Endothelial cell of umbilical vein (primary cell): ENCODE results near the gene COLGALT1. TPM values are rescaled to one million over a fixed set of nuclear protein-coding genes. Genes with fewer than 3 reads are reported as not detected.

Experiments used
- BruUV-seq: library from RNA; stranded (reverse); fragments of 400-500 nt; replicated peaks from 2 replicates; lab custom pipeline; 2021; lab: Mats Ljungman, UMichigan
- CTCF ChIA-PET: fragments of 300-600, 350-600 bp; sonication (Branson Sonifier 250); formaldehyde crosslinking; loops from one replicate; lab custom pipeline; 2021; ENCODE audit warnings: antibody characterized with exemption, inconsistent platforms; lab: Charles Lee
- POLR2A ChIA-PET: fragments of 300-600, 350-600 bp; sonication (Branson Sonifier 250); formaldehyde crosslinking; loops from one replicate; lab custom pipeline; 2021; ENCODE audit warnings: antibody characterized with exemption, inconsistent platforms; lab: Charles Lee
- DNase-seq: peaks from one replicate; pipeline ENCODE4 v3.0.0-alpha.2; 2011; ENCODE audit warnings: low read depth, low spot score
- FAIRE-seq: peaks from 2 replicates; lab custom pipeline; 2011; peaks lifted over from hg19 to GRCh38; lab: Jason Lieb, UNC
- H2AFZ ChIP-seq: 2 replicates; pipeline ENCODE4 v1.6.0; 2012; ENCODE audit warnings: low read depth, low read length, control low read depth, inconsistent platforms
- H3K27ac ChIP-seq: 2 replicates; pipeline ENCODE4 v1.5.1; 2011; ENCODE audit warnings: low read depth, mild to moderate bottlenecking, control low read depth, low read length, moderate library complexity; ENCODE audit not compliant: insufficient read depth
- H3K27me3 ChIP-seq, 2 experiments: 2 replicates each; pipeline versions ENCODE4 v1.6.0 to v1.6.1; 2011; ENCODE audit warnings: low read length in 2 of 2, mixed read lengths in 1 of 2; ENCODE audit not compliant: control insufficient read depth in 2 of 2, insufficient read depth in 2 of 2
- H3K36me3 ChIP-seq, 2 experiments: 2 replicates in 1 of 2; 3 replicates in 1 of 2; pipeline ENCODE4 v1.5.1; 2011; ENCODE audit warnings: low read length in 2 of 2, mild to moderate bottlenecking in 1 of 2, moderate library complexity in 1 of 2; ENCODE audit not compliant: control insufficient read depth in 2 of 2, insufficient read depth in 2 of 2; ENCODE audit errors: extremely low read depth in 1 of 2
- H3K4me1 ChIP-seq: 3 replicates; pipeline ENCODE4 v1.5.1; 2011; ENCODE audit warnings: mild to moderate bottlenecking, low read length; ENCODE audit not compliant: control insufficient read depth, insufficient read depth; ENCODE audit errors: extremely low read depth
- H3K4me2 ChIP-seq: 2 replicates; pipeline ENCODE4 v1.6.1; 2011; ENCODE audit warnings: low read length, control low read depth, mixed read lengths; ENCODE audit not compliant: insufficient read depth
- H3K4me3 ChIP-seq, 3 experiments: fragments of 200-600 bp in 1 of 3; sonication (generic), shearing (Covaris generic) in 1 of 3; replicated peaks in 1 of 3; 2 replicates each; pipeline ENCODE4 v1.5.1; 2011 to 2016; ENCODE audit warnings: control low read depth in 3 of 3, low read length in 3 of 3, mild to moderate bottlenecking in 2 of 3, inconsistent platforms in 1 of 3, low read depth in 1 of 3, moderate library complexity in 1 of 3; ENCODE audit not compliant: insufficient read depth in 1 of 3
- H3K79me2 ChIP-seq: 2 replicates; pipeline ENCODE4 v1.6.0; 2012; ENCODE audit warnings: low read length, inconsistent platforms; ENCODE audit not compliant: control insufficient read depth, insufficient read depth
- H3K9ac ChIP-seq: replicated peaks from 2 replicates; pipeline ENCODE3; 2011; ENCODE audit warnings: low read length, control low read depth; ENCODE audit not compliant: insufficient read depth; ENCODE audit errors: extremely low read depth
- H3K9me1 ChIP-seq: replicated peaks from 3 replicates; pipeline ENCODE4 v1.6.0; 2011; ENCODE audit warnings: mild to moderate bottlenecking, low read length; ENCODE audit not compliant: control insufficient read depth, insufficient read depth; ENCODE audit errors: extremely low read depth
- H3K9me3 ChIP-seq: replicated peaks from 2 replicates; pipeline ENCODE4 v1.5.1; 2012; ENCODE audit warnings: low read length, inconsistent platforms; ENCODE audit not compliant: control insufficient read depth, insufficient read depth
- H4K20me1 ChIP-seq: replicated peaks from 2 replicates; pipeline ENCODE3; 2011; ENCODE audit warnings: mild to moderate bottlenecking, low read length; ENCODE audit not compliant: control insufficient read depth, insufficient read depth; ENCODE audit errors: extremely low read depth
- CTCF ChIP-seq, 2 donors: IDR thresholded peaks; 1 replicate in 1 of 2; 2 replicates in 1 of 2; pipeline ENCODE4 v1.5.1; 2011; ENCODE audit warnings: low read length in 2 of 2, mild to moderate bottlenecking in 2 of 2, moderate library complexity in 2 of 2, control low read depth in 1 of 2, inconsistent platforms in 1 of 2, low read depth in 1 of 2; ENCODE audit not compliant: insufficient read depth in 1 of 2; ENCODE audit errors: extremely low read depth in 1 of 2
- FOS ChIP-seq: IDR thresholded peaks from 2 replicates; pipeline ENCODE4 v1.6.1; 2011; ENCODE audit warnings: mild to moderate bottlenecking, low read length, moderate library complexity, borderline replicate concordance; ENCODE audit not compliant: insufficient read depth
- GATA2 ChIP-seq: IDR thresholded peaks from 2 replicates; pipeline ENCODE4 v1.7.0; 2011; ENCODE audit warnings: low read depth, mild to moderate bottlenecking, moderate library complexity, mixed read lengths, low read length; ENCODE audit not compliant: insufficient read length, insufficient read depth
- JUN ChIP-seq: IDR thresholded peaks from 2 replicates; pipeline ENCODE4 v1.6.1; 2011; ENCODE audit warnings: borderline replicate concordance, low read depth; ENCODE audit not compliant: insufficient read length, insufficient read depth
- MYC ChIP-seq: IDR thresholded peaks from one replicate; pipeline ENCODE4 v1.6.1; 2011; ENCODE audit warnings: mild to moderate bottlenecking, low read depth, low read length
- dilution Hi-C: fragments of 300-500 bp; cut with MboI; formaldehyde crosslinking; loops from one replicate; pipeline ENCODE4 v1.15.0; 2019; ENCODE audit warnings: low sequenced_read_pairs; ENCODE audit not compliant: extremely low pct_ligation_motif_present
- intact Hi-C: fragments of 100-400 bp; cut with micrococcal nuclease; formaldehyde crosslinking; loops from one replicate; pipeline ENCODE4 v1.10.0; 2022
- polyA plus RNA-seq, 4 experiments: library from polyadenylated mRNA; depleted of rRNA in 3 of 4; stranded (reverse) in 3 of 4; unstranded in 1 of 4; fragments of >200 nt; gene quantifications; 2 replicates each; pipeline versions ENCODE4 v1.2.1 to v1.2.3, GENCODE V29; 2011 to 2012; ENCODE audit warnings: missing spikeins in 1 of 4
- total RNA-seq: library from RNA; stranded (reverse); gene quantifications from 2 replicates; pipeline ENCODE4 v1.2.3, GENCODE V29; 2021
- TF ChIP-seq, protein P1 (sequence below): IDR thresholded peaks from 2 replicates; pipeline ENCODE4 v1.6.1; 2011; ENCODE audit not compliant: insufficient read depth, insufficient read length

The COLGALT1 gene
- total and polyA plus RNA-seq, 2 donors (not counting 3 experiments of a cell fraction or from before 2014, with no cell fraction given): 263 to 355 TPM

DNA sequence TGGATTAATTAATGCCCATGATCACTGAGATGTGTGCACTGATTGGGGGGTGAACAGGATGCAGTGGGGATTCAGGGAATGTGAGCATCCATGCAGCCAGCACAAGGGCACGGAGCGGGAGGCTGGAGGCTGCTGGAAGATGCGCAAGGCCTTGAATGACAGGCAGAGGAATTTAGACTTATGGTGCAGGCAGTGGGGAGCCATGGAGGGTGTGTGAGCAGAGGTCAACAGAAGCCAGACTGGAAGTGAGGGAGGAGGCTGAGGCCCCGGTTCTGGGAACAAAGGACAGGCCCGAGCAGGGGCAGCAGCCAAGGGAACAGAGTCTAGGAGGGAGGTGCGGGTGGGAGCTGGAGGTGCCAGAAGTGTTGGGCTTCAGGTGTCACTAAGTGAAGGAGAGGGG is 7.3 kb upstream of the COLGALT1 start:
- Histone ChIP-seq H3K9me1 (no peaks in the 10 kb centered on the region), H4K20me1 (no peaks in the 10 kb centered on the region), H3K36me3 (no peaks in the 10 kb centered on the region), H2AFZ (no peak overlapping the region), H3K79me2 (no peaks in the 10 kb centered on the region), H3K4me2 (no peak overlapping the region), H3K9ac (no peak overlapping the region), H3K4me1 (peaks cover 6% of the 10 kb centered on the region), H3K27ac (no peak overlapping the region), H3K4me3 (no peak overlapping the region), H3K27me3 (no peaks in the 10 kb centered on the region), H3K9me3 (no peaks in the 10 kb centered on the region)
- no peak for DNase-seq
- ChIA-PET CTCF (interaction anchor here (1.0 to 1.4 kb wide), 3 partner anchors 25 to 154 kb away, joined by 3 to 4 read pairs (median 3); partner anchors contain the start of genes CCDC194 and PGLS), POLR2A (no interaction called here)
- no TSS peak for BruUV-seq
- dilution Hi-C loops (no loop called here), intact Hi-C loops (no loop called here)
- FAIRE-seq: no peak
- TF ChIP-seq, protein P1, sequence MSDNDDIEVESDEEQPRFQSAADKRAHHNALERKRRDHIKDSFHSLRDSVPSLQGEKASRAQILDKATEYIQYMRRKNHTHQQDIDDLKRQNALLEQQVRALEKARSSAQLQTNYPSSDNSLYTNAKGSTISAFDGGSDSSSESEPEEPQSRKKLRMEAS: no peak
- TF ChIP-seq CTCF (IDR thresholded peaks at IDR 0.05; ENCODE audit: extremely low read depth in 1 of 2, insufficient read depth in 1 of 2, low read depth in 1 of 2, low read length in 2 of 2): no peak
- TF ChIP-seq JUN: no peak
- TF ChIP-seq GATA2: no peak
- no peak for TF ChIP-seq MYC
- TF ChIP-seq FOS: no peak
